Keratinocyte (primary cell): Measurements from ENCODE around the gene VEGFA. TPM values are rescaled to one million over a fixed set of nuclear protein-coding genes. Genes with fewer than 3 reads are reported as not detected.

Experiments
- DNase-seq: peaks from one replicate; pipeline ENCODE4 v3.0.0-alpha.2; 2011; ENCODE audit warnings: low read depth, missing footprints, low spot score
- FAIRE-seq: peaks from 2 replicates; lab custom pipeline; 2011; peaks lifted over from hg19 to GRCh38; lab: Jason Lieb, UNC
- H2AFZ ChIP-seq: 2 replicates; pipeline ENCODE4 v1.6.0; 2012; ENCODE audit warnings: low read length, control low read depth, inconsistent platforms; ENCODE audit not compliant: control insufficient read depth
- H3K27ac ChIP-seq: 2 replicates; pipeline ENCODE4 v1.5.1; 2011; ENCODE audit warnings: low read length; ENCODE audit not compliant: control insufficient read depth, insufficient read depth
- H3K27me3 ChIP-seq: 3 replicates; pipeline ENCODE4 v1.6.0; 2011; ENCODE audit warnings: low read length; ENCODE audit not compliant: control insufficient read depth, insufficient read depth; ENCODE audit errors: extremely low read depth
- H3K36me3 ChIP-seq, 2 experiments: 2 replicates in 1 of 2; 3 replicates in 1 of 2; pipeline ENCODE4 v1.5.1; 2011; ENCODE audit warnings: low read length in 2 of 2, mild to moderate bottlenecking in 1 of 2; ENCODE audit not compliant: control insufficient read depth in 2 of 2, insufficient read depth in 2 of 2; ENCODE audit errors: extremely low read depth in 1 of 2
- H3K4me1 ChIP-seq: 3 replicates; pipeline ENCODE4 v1.5.1; 2011; ENCODE audit warnings: low read length; ENCODE audit not compliant: control insufficient read depth, insufficient read depth; ENCODE audit errors: extremely low read depth
- H3K4me2 ChIP-seq: 3 replicates; pipeline ENCODE4 v1.6.0; 2011; ENCODE audit warnings: low read depth, low read length; ENCODE audit not compliant: control insufficient read depth, insufficient read depth; ENCODE audit errors: extremely low read depth
- H3K4me3 ChIP-seq, 3 experiments: fragments of 200-600 bp in 1 of 3; sonication (generic) in 1 of 3; 2 replicates in 2 of 3; 3 replicates in 1 of 3; pipeline ENCODE4 v1.5.1; 2011 to 2016; ENCODE audit warnings: low read length in 3 of 3, mild to moderate bottlenecking in 3 of 3, control low read depth in 2 of 3, inconsistent platforms in 1 of 3, low read depth in 1 of 3, mixed read lengths in 1 of 3, mixed run types in 1 of 3, moderate library complexity in 1 of 3; ENCODE audit not compliant: control insufficient read depth in 2 of 3, insufficient read depth in 2 of 3; ENCODE audit errors: extremely low read depth in 1 of 3
- H3K79me2 ChIP-seq: 2 replicates; pipeline ENCODE4 v1.6.0; 2012; ENCODE audit warnings: low read length; ENCODE audit not compliant: control insufficient read depth, insufficient read depth
- H3K9ac ChIP-seq: 3 replicates; pipeline ENCODE4 v1.6.0; 2011; ENCODE audit warnings: low read length; ENCODE audit not compliant: control insufficient read depth, insufficient read depth; ENCODE audit errors: extremely low read depth
- H3K9me1 ChIP-seq: 3 replicates; pipeline ENCODE4 v1.6.0; 2011; ENCODE audit warnings: low read length; ENCODE audit not compliant: control insufficient read depth, insufficient read depth; ENCODE audit errors: extremely low read depth
- H3K9me3 ChIP-seq: 2 replicates; pipeline ENCODE4 v1.5.1; 2012; ENCODE audit warnings: low read depth, low read length; ENCODE audit not compliant: control insufficient read depth
- H4K20me1 ChIP-seq: 3 replicates; pipeline ENCODE4 v1.6.0; 2011; ENCODE audit warnings: low read length; ENCODE audit not compliant: control insufficient read depth, insufficient read depth; ENCODE audit errors: extremely low read depth
- EZH2 ChIP-seq: IDR thresholded peaks from one replicate; pipeline ENCODE4 v1.6.1; 2012; ENCODE audit warnings: inconsistent platforms, mild to moderate bottlenecking, low read length, moderate library complexity
- dilution Hi-C: fragments of 300-500 bp; cut with MboI; formaldehyde crosslinking; loops from one replicate; pipeline ENCODE4 v1.7.0; 2020; ENCODE audit warnings: low sequenced_read_pairs; ENCODE audit not compliant: extremely low pct_ligation_motif_present
- polyA plus RNA-seq, 5 experiments: library from polyadenylated mRNA; depleted of rRNA in 3 of 5; stranded (reverse) in 3 of 5; stranded (forward) in 1 of 5; unstranded in 1 of 5; fragments of >200 nt; gene quantifications; 1 replicate in 1 of 5; 2 replicates in 3 of 5; 3 replicates in 1 of 5; pipeline versions ENCODE4 v1.2.1 to v1.2.3, GENCODE V29; 2011 to 2012; ENCODE audit warnings: missing spikeins in 2 of 5, low read depth in 1 of 5, low replicate concordance in 1 of 5
- TF ChIP-seq, protein P1 (sequence below), 3 experiments: IDR thresholded peaks in 1 of 3; conservative IDR thresholded peaks in 1 of 3; optimal IDR thresholded peaks in 1 of 3; 2 replicates in 2 of 3; 3 replicates in 1 of 3; pipeline versions ENCODE3 to v1.5.1; 2011; ENCODE audit warnings: low read length in 3 of 3, mild to moderate bottlenecking in 3 of 3, moderate library complexity in 2 of 3, control low read depth in 1 of 3, inconsistent platforms in 1 of 3; ENCODE audit not compliant: insufficient read depth in 2 of 3; ENCODE audit errors: extremely low read depth in 1 of 3

The VEGFA gene
- polyA plus RNA-seq, 1 donor (not counting 4 experiments of a cell fraction or from before 2014, with no cell fraction given) = 149 TPM

DNA sequence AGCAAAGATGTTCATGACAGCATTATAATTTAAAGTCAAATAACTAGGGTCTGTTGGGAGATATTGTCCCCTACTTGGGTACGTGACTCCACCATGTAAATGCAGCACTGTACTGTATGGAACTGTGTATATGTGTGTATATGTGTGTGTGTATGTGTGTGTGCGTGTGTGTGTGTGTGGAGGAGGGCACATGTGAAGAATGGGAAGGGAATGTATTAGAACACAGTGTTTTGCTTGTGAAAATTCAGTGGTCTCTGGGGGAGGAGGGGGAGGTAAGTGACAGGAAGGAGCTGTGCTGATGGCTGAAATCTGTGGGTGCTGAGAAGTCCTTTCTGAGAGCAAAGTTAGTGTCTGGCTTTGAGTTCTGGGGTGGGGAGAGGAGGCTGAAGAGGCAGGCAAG is 23.9 kb upstream of the VEGFA start:
- FAIRE-seq (no peak), DNase-seq (no peak)
- Histone ChIP-seq H3K4me1 (no peaks in the 10 kb centered on the region), H3K36me3 (no peaks in the 10 kb centered on the region), H3K27ac (no peak overlapping the region), H3K4me3 (no peak overlapping the region), H3K79me2 (no peaks in the 10 kb centered on the region), H3K9me1 (no peaks in the 10 kb centered on the region), H3K9me3 (no peaks in the 10 kb centered on the region), H4K20me1 (no peaks in the 10 kb centered on the region), H3K4me2 (no peak overlapping the region), H3K9ac (no peak overlapping the region), H3K27me3 (no peaks in the 10 kb centered on the region), H2AFZ (no peak overlapping the region)
- dilution Hi-C loops = no loop called here
- TF ChIP-seq, protein P1, sequence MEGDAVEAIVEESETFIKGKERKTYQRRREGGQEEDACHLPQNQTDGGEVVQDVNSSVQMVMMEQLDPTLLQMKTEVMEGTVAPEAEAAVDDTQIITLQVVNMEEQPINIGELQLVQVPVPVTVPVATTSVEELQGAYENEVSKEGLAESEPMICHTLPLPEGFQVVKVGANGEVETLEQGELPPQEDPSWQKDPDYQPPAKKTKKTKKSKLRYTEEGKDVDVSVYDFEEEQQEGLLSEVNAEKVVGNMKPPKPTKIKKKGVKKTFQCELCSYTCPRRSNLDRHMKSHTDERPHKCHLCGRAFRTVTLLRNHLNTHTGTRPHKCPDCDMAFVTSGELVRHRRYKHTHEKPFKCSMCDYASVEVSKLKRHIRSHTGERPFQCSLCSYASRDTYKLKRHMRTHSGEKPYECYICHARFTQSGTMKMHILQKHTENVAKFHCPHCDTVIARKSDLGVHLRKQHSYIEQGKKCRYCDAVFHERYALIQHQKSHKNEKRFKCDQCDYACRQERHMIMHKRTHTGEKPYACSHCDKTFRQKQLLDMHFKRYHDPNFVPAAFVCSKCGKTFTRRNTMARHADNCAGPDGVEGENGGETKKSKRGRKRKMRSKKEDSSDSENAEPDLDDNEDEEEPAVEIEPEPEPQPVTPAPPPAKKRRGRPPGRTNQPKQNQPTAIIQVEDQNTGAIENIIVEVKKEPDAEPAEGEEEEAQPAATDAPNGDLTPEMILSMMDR (optimal IDR thresholded peaks at IDR 0.05 in 1 of 3, IDR thresholded peaks at IDR 0.05 in 1 of 3, conservative IDR thresholded peaks at IDR 0.05 in 1 of 3; ENCODE audit: extremely low read depth in 1 of 3, insufficient read depth in 2 of 3, low read length in 3 of 3) = no peak
- TF ChIP-seq EZH2 = no peak

GRCh38 chr6:43746613-43747102 is 23.4 kb upstream of the VEGFA start:
- Histone ChIP-seq H2AFZ (no peak overlapping the region), H3K4me2 (no peak overlapping the region), H3K27me3 (no peaks in the 10 kb centered on the region), H3K79me2 (no peaks in the 10 kb centered on the region), H4K20me1 (no peaks in the 10 kb centered on the region), H3K9ac (no peak overlapping the region), H3K9me3 (no peaks in the 10 kb centered on the region), H3K27ac (no peak overlapping the region), H3K9me1 (no peaks in the 10 kb centered on the region), H3K4me3 (no peak overlapping the region), H3K36me3 (no peaks in the 10 kb centered on the region), H3K4me1 (no peaks in the 10 kb centered on the region)
- no peak for DNase-seq
- no peak for TF ChIP-seq EZH2
- TF ChIP-seq, protein P1 (optimal IDR thresholded peaks at IDR 0.05 in 1 of 3, IDR thresholded peaks at IDR 0.05 in 1 of 3, conservative IDR thresholded peaks at IDR 0.05 in 1 of 3; ENCODE audit: extremely low read depth in 1 of 3, insufficient read depth in 2 of 3, low read length in 3 of 3) = no peak
- dilution Hi-C loops = no loop called here
- no peak for FAIRE-seq
